Measurements from ENCODE around the gene HIC1. TPM values are rescaled to one million over a fixed set of nuclear protein-coding genes. Genes with fewer than 3 reads are reported as not detected.

Gene HIC1
- total RNA-seq, 1 donor from 2014 or later: 33.1 TPM

GRCh38 chr17:2108170-2108569, 53.3 kb downstream of the HIC1 start:
- Histone ChIP-seq H3K36me3 (no peaks in the 10 kb centered on the region), H3K27me3 (no peaks in the 10 kb centered on the region), H3K4me3 (no peak overlapping the region), H3K9me3 (no peaks in the 10 kb centered on the region), H3K4me1 (peaks cover 24% of the 10 kb centered on the region), H3K27ac (no peak overlapping the region)
- no peak for TF ChIP-seq POLR2AphosphoS5 (IDR thresholded peaks at IDR 0.05; ENCODE audit: insufficient read depth in 1 of 2, low read depth in 1 of 2)
- TF ChIP-seq POLR2A (IDR thresholded peaks at IDR 0.05): no peak
- no peak for TF ChIP-seq CTCF (IDR thresholded peaks at IDR 0.05)
- no peak for DNase-seq (ENCODE audit: extremely low spot score in 2 of 2)
- intact Hi-C loops (cut with DNase I): no loop called here

DNA sequence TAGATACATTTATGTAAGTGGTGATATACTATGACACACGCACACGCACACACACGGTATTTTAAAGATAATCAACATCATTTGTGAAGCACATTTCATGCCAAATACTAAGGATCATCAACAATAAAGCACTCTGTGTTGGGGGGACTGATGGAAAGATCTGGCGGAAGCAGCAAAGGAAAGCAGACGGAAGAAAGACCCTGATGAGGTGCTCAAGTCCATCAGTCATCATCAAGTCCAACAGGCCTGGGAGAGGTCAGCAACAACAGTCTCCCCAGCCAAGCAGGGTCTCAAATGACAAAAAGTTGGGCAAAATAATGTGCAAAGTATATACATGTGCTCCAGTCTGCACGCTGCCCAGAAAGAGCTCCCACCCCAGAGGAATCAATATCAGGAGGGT, 55.5 kb downstream of the HIC1 start:
- Histone ChIP-seq H3K27ac (no peak overlapping the region), H3K9me3 (no peaks in the 10 kb centered on the region)
- intact Hi-C loops (cut with DNase I): no loop called here

GRCh38 chr17:2111691-2112090, 56.8 kb downstream of the HIC1 start:
- Histone ChIP-seq H3K4me3 (no peak overlapping the region), H3K36me3 (no peaks in the 10 kb centered on the region), H3K27me3 (no peaks in the 10 kb centered on the region), H3K9me3 (no peaks in the 10 kb centered on the region), H3K27ac (no peak overlapping the region), H3K4me1 (peaks cover 15% of the 10 kb centered on the region)
- no peak for DNase-seq (ENCODE audit: extremely low spot score in 2 of 2)
- peak in 1 of 2 donors; percentile 27 for TF ChIP-seq POLR2AphosphoS5 (IDR thresholded peaks at IDR 0.05; ENCODE audit: insufficient read depth in 1 of 2, low read depth in 1 of 2)
- TF ChIP-seq POLR2A (IDR thresholded peaks at IDR 0.05): no peak
- intact Hi-C loops (cut with DNase I): no loop called here

More for the DNA sequence above, 55.5 kb downstream of the HIC1 start:
- no peak overlapping the region for H3K4me3 ChIP-seq
- no peaks in the 10 kb centered on the region for H3K36me3 ChIP-seq
- peaks cover 24% of the 10 kb centered on the region for H3K4me1 ChIP-seq
- H3K27me3 ChIP-seq: no peaks in the 10 kb centered on the region
- DNase-seq (ENCODE audit: extremely low spot score in 2 of 2): no peak
- TF ChIP-seq POLR2A (IDR thresholded peaks at IDR 0.05) (no peak), CTCF (IDR thresholded peaks at IDR 0.05) (no peak), POLR2AphosphoS5 (IDR thresholded peaks at IDR 0.05; ENCODE audit: insufficient read depth in 1 of 2, low read depth in 1 of 2) (no peak)

MicroRNAs within 50 kb of the gene (microRNA counts, 767-probe panel; counts per million panel counts)
- 4,481 to 4,497 counts per million in 2 donors for microRNA hsa-miR-132-3p
- microRNA hsa-miR-212-3p: 238 to 261 counts per million in 2 donors

Small RNA genes lying within 50 kb of the gene (microRNA-seq; reads per million reads assigned to microRNA genes)
- 362 reads per million, percentile 68 among the genes with 10 or more reads in this experiment for gene MIR132 (ENCODE audit: borderline number of aligned reads, borderline replicate concordance)
- 12.9 reads per million, percentile 25 among the genes with 10 or more reads in this experiment for gene MIR212 (ENCODE audit: borderline number of aligned reads, borderline replicate concordance)

Small RNA genes lying within 50 kb of the gene (small RNA-seq; reads per million reads assigned to genes)
- not detected for gene AC090617.6
- not detected for gene AC090617.9
- gene MIR132: 5.1 reads per million, percentile 87 among the genes with 10 or more reads in this experiment
- 1.6 reads per million, percentile 49 among the genes with 10 or more reads in this experiment for gene MIR212
- gene OVCA2: not detected

Other genes starting within 250 kb of the HIC1 start
- gene SMYD4, start 225.2 kb upstream of the HIC1 start, total RNA-seq: 16.7 TPM
- 30.9 TPM for gene RPA1, start 225.1 kb upstream of the HIC1 start, total RNA-seq
- gene RTN4RL1, start 29.8 kb upstream of the HIC1 start, total RNA-seq: 3.7 TPM
- 43.0 TPM for gene DPH1, start 24.9 kb upstream of the HIC1 start, total RNA-seq
- gene OVCA2, start 13.1 kb upstream of the HIC1 start, total RNA-seq: 24.3 TPM
- 46.2 TPM for gene SMG6, start 248.7 kb downstream of the HIC1 start, total RNA-seq
- 13.5 TPM for gene SRR, start 248.8 kb downstream of the HIC1 start, total RNA-seq